RWPE1 (cell line): Measurements from ENCODE around the gene SMIM8.

Source experiments
- CTCF ChIA-PET: fragments of 350-600 bp; sonication (Branson Sonifier 250); formaldehyde crosslinking; extraction: SDS; loops from one replicate; lab custom pipeline; 2021; lab: Yijun Ruan, JAX
- POLR2A ChIA-PET: fragments of 400-600 bp; formaldehyde crosslinking; extraction: SDS; loops from one replicate; lab custom pipeline; 2020; ENCODE audit warnings: antibody characterized with exemption; ENCODE audit not compliant: low non-redundant PET; lab: Yijun Ruan, JAX
- DNase-seq: peaks from one replicate; pipeline ENCODE4 v3.0.0; 2012; ENCODE audit warnings: low spot score
- H3K27ac ChIP-seq: fragments of 450-650 bp; 2 replicates; pipeline ENCODE4 v1.5.1; 2017
- CTCF ChIP-seq: fragments of 450-650 bp; conservative IDR thresholded peaks from 2 replicates; pipeline ENCODE4 v1.5.1; 2017; ENCODE audit warnings: low read depth, mild to moderate bottlenecking

Gene SMIM8

GRCh38 chr6:87391334-87391733, 68.9 kb downstream of the SMIM8 start:
- peak; percentile 26; the same call in 1 of the 2 replicates for TF ChIP-seq CTCF
- POLR2A ChIA-PET, result no interaction called here
- CTCF ChIA-PET, result interaction anchor here (0.6 kb wide), 1 partner anchor 246 kb away, joined by 4 read pairs; no protein-coding TSS in a partner anchor

More at GRCh38 chr6:87391334-87391733, 68.9 kb downstream of the SMIM8 start:
- no peak overlapping the region for H3K27ac ChIP-seq
- DNase-seq, result peak; percentile 36
